Stimulated activated naive CD4-positive, alpha-beta T cell (primary cell): Measurements from ENCODE around the gene HOXA7.

Experiments
- DNase-seq, 6 experiments: peaks; one replicate each; lab custom pipeline; 2025; lab: John Stamatoyannopoulos, UW

HOXA7 gene

DNA sequence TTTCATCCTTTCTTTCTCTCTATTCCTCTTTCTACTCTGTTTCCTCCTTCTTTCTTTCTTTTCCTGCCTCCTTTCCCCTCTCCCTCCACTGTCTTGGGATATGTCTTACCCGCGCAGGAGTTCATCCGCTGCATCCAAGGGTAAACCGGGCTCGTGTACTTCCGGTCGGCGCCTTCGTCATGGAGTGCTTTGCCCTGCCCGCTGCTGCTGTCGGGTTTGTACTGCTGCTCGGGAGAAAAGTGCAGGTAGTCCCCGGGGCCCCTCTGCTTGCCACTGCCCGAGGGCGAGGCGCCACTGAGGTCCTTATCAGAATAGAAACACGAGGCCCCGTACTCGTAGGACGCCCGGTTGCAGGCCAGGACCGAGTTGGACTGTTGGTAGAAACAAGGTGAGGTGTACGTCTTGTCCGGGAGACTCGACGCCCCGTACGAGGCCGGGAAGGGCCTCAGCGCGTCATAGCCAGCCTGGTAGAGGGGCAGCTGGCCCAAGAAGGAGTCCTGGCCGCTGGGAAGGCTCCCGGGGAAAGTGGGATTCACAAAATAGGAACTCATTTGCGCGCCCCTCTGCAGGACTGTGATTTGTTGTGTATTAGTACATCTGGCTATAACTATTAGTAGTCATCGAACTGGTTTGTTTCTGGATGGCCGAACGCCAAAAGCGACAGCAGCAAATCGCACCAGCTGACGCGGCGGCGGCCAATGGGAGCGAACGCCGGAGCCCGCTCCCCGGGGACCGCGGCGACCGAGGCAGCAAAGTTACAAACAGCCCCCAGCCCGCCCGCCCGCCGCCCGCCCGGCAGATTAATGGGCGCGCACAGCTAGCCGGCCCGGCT lies 9.1 kb downstream of the HOXA7 start, which contains the start of gene HOXA6:
Gene HOXA6, minus strand, starts transcription at position 576 of the 832 bp plus-strand sequence. Its CDS starts 25 bp downstream, at position 551.
- no peak for DNase-seq

DNA sequence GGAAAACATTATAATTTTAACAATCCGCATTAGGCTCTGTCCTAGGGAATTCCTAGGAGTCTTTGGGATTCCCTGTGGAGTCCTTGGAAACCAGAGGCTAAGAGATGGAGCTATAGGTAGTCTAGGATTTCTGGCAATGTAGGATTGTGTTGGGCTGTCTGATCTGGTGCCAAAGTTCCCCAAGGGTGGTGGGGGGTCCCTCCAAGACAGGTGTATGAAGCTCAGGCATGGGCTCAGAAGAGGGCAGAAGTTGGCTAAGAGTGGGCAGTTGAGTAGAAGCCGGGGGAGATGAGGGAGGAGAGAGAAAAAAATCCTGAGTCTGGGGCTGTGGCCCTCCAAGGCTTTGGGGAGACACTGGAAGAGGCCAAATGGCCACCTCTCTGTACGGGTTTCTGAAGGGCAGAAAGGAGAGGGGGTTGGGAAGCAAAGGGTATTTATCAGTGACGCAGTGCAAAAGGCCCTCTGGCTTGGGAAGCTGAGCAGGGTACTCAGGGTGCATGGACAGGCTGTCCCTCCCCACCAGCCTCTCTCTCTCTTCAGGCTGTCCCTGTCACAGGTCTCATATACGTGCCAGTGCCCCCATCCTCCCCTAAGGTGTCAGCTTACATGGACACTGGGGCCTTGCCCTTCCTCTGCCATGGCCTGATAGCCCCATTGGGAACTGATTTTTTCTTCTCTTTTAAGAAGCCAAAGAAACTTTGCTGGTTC lies 9.8 kb downstream of the HOXA7 start:
- no peak for DNase-seq

- DNase-seq = no peak
Observed at GRCh38 chr7:27145914-27146412, 10.5 kb downstream of the HOXA7 start.

GRCh38 chr7:27145165-27145913 lies 11.1 kb downstream of the HOXA7 start:
- no peak for DNase-seq

DNA sequence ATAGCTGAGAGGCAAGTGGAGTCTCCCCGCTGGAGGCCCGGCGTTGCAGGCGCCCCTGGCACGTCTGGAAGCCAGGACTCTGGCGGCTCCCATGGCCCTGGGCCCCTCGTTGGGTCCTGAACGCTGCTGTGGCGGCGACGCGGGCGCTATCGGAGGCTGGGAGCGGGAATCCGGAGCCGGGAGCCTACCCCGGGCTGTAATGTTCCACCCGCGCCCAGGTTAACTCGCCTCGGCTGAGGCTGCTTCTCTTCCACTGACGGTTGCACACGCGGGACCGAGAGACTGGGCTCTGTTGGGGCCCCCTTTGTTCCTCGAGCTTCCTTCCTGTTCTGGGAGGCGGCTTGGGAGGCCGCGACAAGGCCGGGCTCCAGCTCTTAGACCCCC lies 11.7 kb downstream of the HOXA7 start:
- DNase-seq = no peak

DNA sequence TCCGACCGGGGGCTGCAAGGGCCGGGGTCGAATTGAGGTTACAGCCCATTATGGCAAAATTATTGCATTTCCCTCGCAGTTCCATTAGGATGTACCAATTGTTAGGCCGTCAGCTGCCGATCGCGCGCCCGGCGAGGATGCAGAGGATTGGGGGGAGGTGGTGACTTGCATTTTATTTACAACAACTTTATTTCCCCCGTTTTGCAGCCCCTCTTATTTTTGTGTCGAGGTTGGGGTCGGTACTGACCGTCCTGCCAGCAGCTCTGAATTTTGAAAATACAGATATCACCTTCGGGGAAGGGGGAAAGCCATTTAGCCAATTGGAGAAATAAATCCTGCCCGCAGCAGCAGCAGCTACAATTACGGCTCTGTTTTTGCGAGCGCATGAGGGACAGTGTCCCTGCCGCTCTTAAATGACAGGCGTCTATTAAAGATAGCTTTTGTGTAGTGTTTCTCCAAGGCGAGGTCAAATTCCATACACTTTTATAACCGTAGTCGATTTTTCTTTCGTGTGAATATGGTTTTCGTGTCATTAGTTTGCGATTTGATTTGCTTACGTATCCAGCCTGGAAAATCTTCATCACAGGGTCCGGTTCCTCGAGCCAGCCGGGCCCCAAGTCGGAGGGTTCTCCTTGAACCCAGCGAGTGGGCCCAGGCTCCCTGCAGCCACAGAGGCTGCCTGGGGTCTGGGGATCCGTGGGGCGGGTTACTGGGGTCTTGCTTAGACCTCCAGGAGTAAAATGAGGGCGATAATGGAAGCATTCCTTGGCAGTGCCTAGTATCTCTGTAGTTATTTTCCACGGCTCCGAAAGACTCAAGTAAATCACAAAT lies 12.3 kb downstream of the HOXA7 start:
- no peak for DNase-seq

DNA sequence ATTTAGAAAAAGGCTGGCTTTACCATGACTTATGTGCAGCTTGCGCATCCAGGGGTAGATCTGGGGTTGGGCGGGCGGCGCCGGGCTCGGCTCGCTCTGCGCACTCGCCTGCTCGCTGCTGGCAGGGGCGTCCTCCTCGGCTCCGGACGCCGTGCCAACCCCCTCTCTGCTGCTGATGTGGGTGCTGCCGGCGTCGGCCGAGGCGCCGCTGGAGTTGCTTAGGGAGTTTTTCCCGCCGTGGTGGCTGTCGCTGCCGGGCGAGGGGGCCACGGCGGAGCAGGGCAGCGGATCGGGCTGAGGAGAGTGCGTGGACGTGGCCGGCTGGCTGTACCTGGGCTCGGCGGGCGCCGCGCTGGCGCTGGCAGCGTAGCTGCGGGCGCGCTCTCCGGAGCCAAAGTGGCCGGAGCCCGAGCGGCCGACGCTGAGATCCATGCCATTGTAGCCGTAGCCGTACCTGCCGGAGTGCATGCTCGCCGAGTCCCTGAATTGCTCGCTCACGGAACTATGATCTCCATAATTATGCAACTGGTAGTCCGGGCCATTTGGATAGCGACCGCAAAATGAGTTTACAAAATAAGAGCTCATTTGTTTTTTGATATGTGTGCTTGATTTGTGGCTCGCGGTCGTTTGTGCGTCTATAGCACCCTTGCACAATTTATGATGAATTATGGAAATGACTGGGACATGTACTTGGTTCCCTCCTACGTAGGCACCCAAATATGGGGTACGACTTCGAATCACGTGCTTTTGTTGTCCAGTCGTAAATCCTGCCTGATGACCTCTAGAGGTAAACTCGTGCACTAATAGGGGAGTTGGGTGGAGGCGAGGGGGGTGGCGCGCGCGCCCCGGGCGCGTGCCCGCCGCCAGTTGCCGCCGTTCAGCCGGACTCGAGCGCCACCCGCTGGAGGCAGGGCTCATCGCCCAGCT lies 13.2 kb downstream of the HOXA7 start, which contains the start of gene HOXA5:
Gene HOXA5, minus strand, starts transcription at position 659 of the 927 bp plus-strand sequence. Its CDS starts 74 bp downstream, at position 585.
- no peak for DNase-seq

- no peak for DNase-seq
Observed at GRCh38 chr7:27142580-27143022, 13.9 kb downstream of the HOXA7 start.

DNA sequence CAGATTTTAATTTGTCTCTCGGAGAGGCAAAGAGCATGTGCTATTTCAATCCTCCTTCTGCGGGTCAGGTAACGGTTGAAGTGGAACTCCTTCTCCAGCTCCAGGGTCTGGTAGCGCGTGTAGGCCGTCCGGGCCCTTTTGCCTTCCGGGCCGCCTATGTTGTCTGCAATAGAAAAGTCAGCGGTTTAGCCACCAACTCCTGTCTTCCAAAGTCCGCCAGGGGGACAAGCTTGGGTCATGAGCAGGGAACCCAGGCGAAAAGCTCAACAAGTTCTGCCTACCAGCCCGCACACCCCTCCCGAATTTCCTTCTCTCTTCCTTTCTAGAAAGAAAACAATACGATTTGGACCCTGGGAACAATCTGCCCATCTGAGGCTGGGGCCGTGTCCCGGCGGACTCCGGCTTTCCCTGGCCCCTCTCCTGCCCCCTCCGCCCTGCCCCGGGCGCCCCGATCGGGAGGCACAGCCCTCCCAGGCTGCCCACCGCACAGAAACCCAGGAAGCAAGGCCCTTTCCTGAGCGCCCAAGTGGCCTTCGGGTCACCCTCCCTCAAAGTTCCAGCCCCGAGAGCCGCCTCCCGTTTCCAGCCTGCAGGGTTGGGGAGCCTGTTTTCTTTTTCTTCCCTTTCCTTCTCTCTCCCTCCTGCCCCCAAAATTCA lies 14.4 kb downstream of the HOXA7 start:
- DNase-seq = no peak

DNA sequence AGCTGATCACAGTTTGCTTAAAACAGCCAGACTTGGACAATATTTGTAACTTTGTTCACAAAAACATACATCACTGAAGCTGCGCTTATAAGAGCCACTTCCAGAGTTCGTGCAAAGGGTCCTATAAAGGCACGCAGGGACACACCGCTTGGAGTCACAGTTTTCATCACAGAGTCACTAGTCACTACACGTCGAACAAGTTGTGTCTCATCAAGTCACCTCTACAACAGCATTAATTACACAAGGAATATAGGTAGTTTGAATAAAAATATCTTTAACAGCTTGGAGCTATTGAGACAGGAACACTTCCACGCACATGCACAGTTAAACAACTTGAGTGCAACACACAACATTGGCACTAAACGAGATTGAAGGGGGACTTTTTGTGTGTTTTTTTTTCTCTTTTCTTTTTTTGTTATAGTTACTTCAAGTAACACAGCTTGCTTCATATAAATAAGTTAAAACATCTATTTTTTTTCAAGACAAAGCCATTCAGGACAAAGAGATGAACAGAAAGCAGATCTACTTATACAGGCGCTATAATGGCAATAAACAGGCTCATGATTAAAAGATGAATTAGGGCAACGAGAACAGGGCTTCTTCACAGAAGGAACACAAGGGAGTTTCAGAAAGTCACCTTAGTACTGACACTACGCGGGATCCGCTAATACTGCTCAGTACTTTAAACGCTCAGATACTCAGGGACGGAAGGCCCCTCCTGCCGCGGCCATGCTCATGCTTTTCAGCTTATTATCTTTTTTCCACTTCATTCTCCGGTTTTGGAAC lies 15.1 kb downstream of the HOXA7 start:
- no peak for DNase-seq

DNA sequence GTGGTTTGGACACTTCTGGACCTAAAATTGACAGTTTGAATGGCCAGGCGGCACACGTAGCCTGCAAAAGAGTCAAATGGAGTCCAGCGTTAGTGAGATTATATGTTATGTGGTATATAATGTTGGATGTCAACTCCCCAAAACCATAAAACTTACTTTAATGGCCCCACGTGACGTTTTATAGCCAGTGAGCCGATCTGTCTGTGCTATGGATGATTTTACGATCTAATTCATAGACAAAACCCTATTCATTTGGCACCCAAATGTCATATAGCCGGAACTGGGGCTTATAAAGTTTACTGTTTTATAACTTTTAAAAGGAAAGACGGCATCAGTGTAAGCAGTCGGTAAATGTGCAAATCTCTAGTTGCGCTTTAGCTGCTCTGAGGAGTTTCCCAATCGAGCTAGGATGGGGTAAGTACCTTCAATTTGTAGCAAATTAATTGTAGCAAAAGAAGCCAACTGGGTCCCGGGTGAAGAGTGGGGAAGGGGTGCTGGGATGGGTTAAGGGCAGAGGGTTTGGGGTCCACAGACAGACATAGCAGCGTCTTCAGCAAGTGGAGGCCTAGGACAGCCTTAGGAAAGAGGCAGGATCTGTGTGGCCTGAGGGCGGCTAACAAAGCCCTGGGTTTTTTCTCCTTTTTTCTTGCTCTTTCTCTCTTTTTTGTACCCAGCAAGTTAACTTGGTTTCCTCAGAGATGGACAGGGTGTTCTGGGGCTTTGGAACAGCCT lies 16.2 kb downstream of the HOXA7 start:
- no peak for DNase-seq

DNA sequence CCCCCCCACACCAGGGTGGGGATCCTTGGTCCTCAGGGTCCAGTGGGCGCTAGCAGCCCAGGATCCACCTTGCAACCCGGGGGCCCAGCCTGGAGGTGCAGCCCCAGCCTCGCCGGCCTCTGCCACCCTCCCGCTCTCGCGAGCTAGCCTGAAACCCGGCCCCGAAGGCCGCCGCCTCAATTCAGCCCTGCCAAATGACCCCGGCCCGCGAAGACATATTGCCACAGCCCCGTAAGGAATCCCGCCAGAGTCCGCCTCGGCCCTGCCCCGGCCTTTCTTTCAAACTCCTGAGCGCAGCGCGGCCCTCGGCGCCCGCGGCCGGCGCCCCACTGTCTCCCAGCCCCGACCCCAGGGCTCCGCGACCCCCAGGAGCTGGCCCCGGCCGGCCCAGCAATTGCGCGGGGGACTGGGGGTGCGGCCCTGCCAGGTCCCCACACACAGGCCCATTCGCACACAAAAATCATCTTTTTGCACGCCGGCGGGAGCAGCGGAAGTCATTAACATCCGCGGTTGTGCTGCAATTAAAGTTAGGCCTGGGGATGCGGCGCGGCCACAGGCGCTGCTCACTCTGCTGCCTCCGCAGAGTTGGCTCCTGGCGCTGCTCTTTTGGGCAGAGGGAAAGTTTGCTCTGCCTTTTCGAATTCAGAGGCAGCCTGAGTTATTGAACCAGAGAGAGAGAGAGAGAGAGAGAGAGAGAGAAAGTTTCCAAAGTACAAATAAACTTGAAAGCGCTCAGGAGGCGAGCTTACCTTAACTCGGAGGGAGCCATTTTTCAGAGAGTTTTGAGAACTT lies 16.9 kb downstream of the HOXA7 start:
- no peak for DNase-seq

DNA sequence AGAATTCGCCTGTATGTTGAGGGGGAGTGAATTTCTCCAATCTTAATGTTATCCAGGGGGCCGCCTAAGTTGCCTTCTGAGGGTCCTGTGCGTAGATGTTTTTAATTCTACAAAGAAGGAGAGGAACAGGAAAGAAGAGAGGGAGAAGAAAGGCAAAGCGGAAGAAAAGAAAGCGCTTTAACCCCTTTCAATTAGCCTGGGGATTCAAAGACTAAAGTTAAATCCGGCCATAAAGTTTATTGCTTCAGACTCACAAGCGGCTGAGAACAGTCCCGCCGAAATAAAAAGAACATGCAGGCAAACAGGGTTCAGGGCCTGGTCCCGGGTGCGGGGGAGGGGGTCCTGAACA lies 17.5 kb downstream of the HOXA7 start:
- DNase-seq = no peak

DNA sequence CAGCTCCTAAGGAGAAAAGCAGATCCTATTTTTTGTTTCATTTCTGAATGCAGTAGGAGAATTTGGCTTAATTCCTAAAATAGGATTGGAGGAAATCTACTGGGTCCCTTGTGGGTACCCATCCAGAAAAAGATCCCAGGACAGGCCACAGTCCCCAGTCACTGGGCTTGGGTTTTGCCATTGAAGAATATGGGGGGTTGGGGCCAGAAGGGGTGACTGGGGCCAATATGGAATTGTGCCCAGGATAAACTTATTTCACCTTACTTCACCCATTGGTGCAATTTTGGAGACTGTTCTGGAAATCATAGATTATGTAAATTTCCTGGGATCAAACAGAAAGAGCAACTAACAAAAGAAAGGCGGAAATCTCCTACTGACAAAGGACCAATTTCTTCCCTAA lies 18.0 kb downstream of the HOXA7 start:
- no peak for DNase-seq

DNA sequence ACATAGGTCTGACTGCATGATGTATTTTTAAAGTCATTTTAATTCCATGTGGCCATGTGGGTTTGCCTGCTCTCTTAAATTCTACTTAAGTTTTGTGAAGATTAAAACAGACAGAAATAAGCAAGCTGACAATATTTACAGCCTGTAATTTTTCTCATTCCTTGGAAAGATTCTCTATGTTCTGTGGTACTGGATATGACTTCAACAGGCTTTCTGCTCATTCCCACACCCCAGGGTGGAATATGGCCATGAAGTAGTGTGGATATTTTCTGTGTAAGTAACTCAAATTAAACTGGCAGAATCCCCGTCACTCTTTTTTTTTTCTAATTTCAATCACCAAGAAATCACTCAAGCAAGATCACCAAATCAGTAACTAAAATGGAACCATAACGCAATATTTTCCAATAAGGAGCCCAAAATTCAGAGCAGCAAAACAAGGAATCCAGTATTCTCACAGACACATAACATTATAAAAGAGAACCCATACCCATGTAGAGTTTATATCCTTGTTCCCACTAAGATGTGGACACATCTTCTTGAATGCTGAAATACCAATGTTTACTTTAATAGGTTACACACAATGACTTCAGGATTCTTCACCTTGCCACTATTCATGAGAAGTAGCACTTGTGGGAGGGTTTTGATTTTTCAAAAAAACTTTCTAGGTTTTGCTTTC lies 18.7 kb downstream of the HOXA7 start:
- no peak for DNase-seq

- DNase-seq = no peak
Observed at GRCh38 chr7:27134392-27134791, 22.1 kb downstream of the HOXA7 start.
